B cell (primary cell): Measurements from ENCODE around the gene EEF2KMT. TPM values are rescaled to one million over a fixed set of nuclear protein-coding genes. Genes with fewer than 3 reads are reported as not detected.
"Not testable (repeated sequence)": the region's sequence is repeated elsewhere in the genome, so short reads cannot be mapped to it uniquely, and the experiment has no call there.

Source experiments
- ATAC-seq: fragments of 200-7000 bp; cut with Tn5 transposase; one replicate; pipeline ENCODE4 v1.10.0; 2021; ENCODE audit warnings: low read depth, mild to moderate bottlenecking, moderate number of reproducible peaks, moderate library complexity
- CTCF ChIA-PET: fragments of 350-600 bp; sonication (Branson Sonifier 250); formaldehyde crosslinking; loops from one replicate; lab custom pipeline; 2021; ENCODE audit warnings: antibody characterized with exemption, inconsistent platforms; lab: Charles Lee
- POLR2A ChIA-PET: fragments of 350-600 bp; sonication (Branson Sonifier 250); formaldehyde crosslinking; loops from one replicate; lab custom pipeline; 2021; ENCODE audit warnings: antibody characterized with exemption; lab: Charles Lee
- DNase-seq: peaks from one replicate; pipeline ENCODE4 v3.0.0; 2013
- H2AFZ ChIP-seq: 2 replicates; pipeline ENCODE4 v1.6.1; 2012; ENCODE audit warnings: mild to moderate bottlenecking, low read depth, low read length; ENCODE audit not compliant: insufficient read depth, poor library complexity, severe bottlenecking
- H3K27ac ChIP-seq, 2 donors: 1 replicate in 1 of 2; 2 replicates in 1 of 2; pipeline ENCODE4 v1.5.1; 2012 to 2013; ENCODE audit warnings: low read length in 2 of 2, mild to moderate bottlenecking in 2 of 2, moderate library complexity in 1 of 2
- H3K27me3 ChIP-seq, 4 experiments: fragments of 200-600 bp in 1 of 4; sonication (generic) in 1 of 4; replicated peaks in 1 of 4; 1 replicate in 2 of 4; 2 replicates in 2 of 4; pipeline versions ENCODE4 v1.6.1 to v1.7.0; 2013 to 2016; ENCODE audit warnings: low read length in 3 of 4, mild to moderate bottlenecking in 2 of 4, mixed read lengths in 1 of 4, moderate library complexity in 1 of 4; ENCODE audit not compliant: insufficient read depth in 4 of 4, control insufficient read depth in 3 of 4; ENCODE audit errors: control extremely low read depth in 1 of 4
- H3K36me3 ChIP-seq, 2 experiments: replicated peaks in 1 of 2; 1 replicate in 1 of 2; 2 replicates in 1 of 2; pipeline versions ENCODE4 v1.6.1 to v1.7.1; 2013; ENCODE audit warnings: low read length in 1 of 2; ENCODE audit not compliant: insufficient read depth in 2 of 2, control insufficient read depth in 1 of 2; ENCODE audit errors: control extremely low read depth in 1 of 2, extremely low read depth in 1 of 2
- H3K4me1 ChIP-seq, 2 donors: fragments of 200-600 bp in 1 of 2; sonication (generic) in 1 of 2; 1 replicate in 1 of 2; 2 replicates in 1 of 2; pipeline versions ENCODE4 v1.5.1 to v1.6.1; 2013 to 2017; ENCODE audit warnings: low read length in 2 of 2; ENCODE audit not compliant: control insufficient read depth in 2 of 2, insufficient read depth in 2 of 2
- H3K4me2 ChIP-seq: replicated peaks from 2 replicates; pipeline ENCODE3; 2012; ENCODE audit warnings: mild to moderate bottlenecking, low read depth, low read length; ENCODE audit not compliant: poor library complexity, severe bottlenecking
- H3K4me3 ChIP-seq, 5 experiments: fragments of 200-600 bp in 1 of 5; sonication (generic) in 1 of 5; 1 replicate in 3 of 5; 2 replicates in 2 of 5; pipeline versions ENCODE4 v1.5.1 to v1.7.0; 2011 to 2016; ENCODE audit warnings: low read length in 4 of 5, mild to moderate bottlenecking in 4 of 5, low read depth in 2 of 5, control low read depth in 1 of 5, moderate library complexity in 1 of 5; ENCODE audit not compliant: insufficient read depth in 1 of 5; ENCODE audit errors: control extremely low read depth in 1 of 5, extremely low read depth in 1 of 5
- H3K79me2 ChIP-seq: fragments of 200-600 bp; sonication (generic); one replicate; pipeline ENCODE4 v1.6.0; 2016; ENCODE audit warnings: low read length; ENCODE audit not compliant: control insufficient read depth, insufficient read depth
- H3K9ac ChIP-seq: fragments of 200-600 bp; sonication (generic); 2 replicates; pipeline ENCODE4 v1.6.1; 2017; ENCODE audit warnings: mild to moderate bottlenecking, low read length, moderate library complexity
- H3K9me3 ChIP-seq, 3 donors: one replicate each; pipeline versions ENCODE4 v1.6.1 to v1.7.1; 2013; ENCODE audit warnings: low read length in 2 of 3; ENCODE audit not compliant: control insufficient read depth in 2 of 3, insufficient read depth in 1 of 3; ENCODE audit errors: control extremely low read depth in 1 of 3
- H4K20me1 ChIP-seq: 2 replicates; pipeline ENCODE4 v1.6.0; 2012; ENCODE audit warnings: mild to moderate bottlenecking, low read length; ENCODE audit not compliant: insufficient read depth, control insufficient read depth, poor library complexity, severe bottlenecking
- H3K27ac Mint-ChIP-seq: one replicate; pipeline ENCODE4 v1.8.0; 2021; ENCODE audit warnings: mixed read lengths
- H3K27me3 Mint-ChIP-seq: one replicate; pipeline ENCODE4 v1.8.0; 2021; ENCODE audit warnings: mixed read lengths
- H3K4me1 Mint-ChIP-seq: one replicate; pipeline ENCODE4 v1.8.0; 2021; ENCODE audit warnings: mixed read lengths
- H3K4me3 Mint-ChIP-seq: one replicate; pipeline ENCODE4 v1.8.0; 2021; ENCODE audit warnings: mixed read lengths
- H3K9me3 Mint-ChIP-seq: one replicate; pipeline ENCODE4 v1.8.0; 2022; ENCODE audit warnings: mixed read lengths; ENCODE audit not compliant: insufficient read depth
- WGBS: methylation state at CpG from one replicate; pipeline ENCODE4 v1.1.5; 2013; ENCODE audit warnings: missing lambda C conversion rate; ENCODE audit not compliant: insufficient coverage; 5-methylcytosine and 5-hydroxymethylcytosine counted together
- intact Hi-C: fragments of 100-400 bp; cut with micrococcal nuclease; formaldehyde crosslinking; loops from one replicate; pipeline ENCODE4 v1.10.0; 2022
- polyA plus RNA-seq: library from polyadenylated mRNA; depleted of rRNA; stranded (reverse); fragments of >200 nt; gene quantifications from 2 replicates; pipeline ENCODE4 v1.2.3, GENCODE V29; 2012
- total RNA-seq, 2 donors: library from RNA; stranded (reverse); fragments of 120-200 nt in 1 of 2; gene quantifications; 1 replicate in 1 of 2; 2 replicates in 1 of 2; pipeline versions ENCODE4 v1.2.3 to v1.2.4, GENCODE V29; 2013 to 2022

Gene EEF2KMT
- total and polyA plus RNA-seq, 2 donors (not counting 1 experiment from before 2014, with no cell fraction given): 7.8 to 8.0 TPM

DNA sequence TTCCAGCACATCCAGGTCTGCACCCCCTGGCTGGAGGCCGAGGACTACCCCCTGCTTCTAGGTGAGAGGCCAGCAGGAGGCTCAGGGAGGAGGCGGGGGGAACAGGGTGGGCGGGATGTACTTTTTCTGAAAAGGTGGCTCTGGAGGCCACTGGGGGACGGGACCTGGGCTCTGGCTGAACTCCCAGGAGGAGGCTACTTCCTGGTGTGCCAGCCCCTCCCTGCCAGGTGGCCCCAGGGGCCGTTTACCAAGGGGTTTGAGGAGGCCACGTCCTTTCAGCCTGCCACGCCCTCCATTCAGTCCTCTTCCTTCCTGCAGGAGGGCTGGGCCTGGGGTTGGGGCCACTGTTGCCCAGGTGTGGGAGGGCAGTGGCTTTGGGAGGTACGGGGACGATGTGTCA lies 16.6 kb downstream of the EEF2KMT start:
- POLR2A ChIA-PET, H3K27me3 Mint-ChIP-seq, H3K9me3 ChIP-seq: not testable (repeated sequence)

DNA sequence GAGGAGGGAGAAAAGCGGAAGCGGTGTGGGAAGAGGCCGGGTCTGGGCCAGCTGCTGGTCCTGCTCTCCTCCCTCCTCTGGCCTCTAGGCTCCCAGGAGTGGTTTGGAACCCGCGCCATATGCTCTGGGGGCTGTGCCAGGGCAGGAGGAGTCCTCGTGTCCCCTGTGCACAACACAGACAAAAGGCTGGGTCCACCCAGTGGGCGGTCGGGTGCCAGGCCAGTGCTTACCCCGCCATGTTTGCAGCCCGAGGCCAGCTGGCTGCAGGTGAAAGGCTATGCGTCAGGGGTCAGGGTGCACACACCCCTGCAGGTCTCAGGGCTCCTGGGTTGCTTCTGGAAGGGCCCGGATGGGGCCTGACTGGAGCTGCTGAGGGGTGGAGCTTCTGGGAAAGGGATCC lies 17.1 kb downstream of the EEF2KMT start:
- H3K27ac ChIP-seq, H3K4me3 Mint-ChIP-seq, H4K20me1 ChIP-seq, POLR2A ChIA-PET, H2AFZ ChIP-seq, H3K9me3 Mint-ChIP-seq, H3K9me3 ChIP-seq, CTCF ChIA-PET, H3K4me3 ChIP-seq, ATAC-seq, H3K4me1 Mint-ChIP-seq, H3K79me2 ChIP-seq, H3K4me1 ChIP-seq, intact Hi-C loops, DNase-seq, H3K27me3 Mint-ChIP-seq, H3K27ac Mint-ChIP-seq, H3K27me3 ChIP-seq, H3K4me2 ChIP-seq, H3K9ac ChIP-seq: not testable (repeated sequence)
- 98% methylated on average over 8 of the region's 12 CpGs for whole genome bisulfite sequencing
- H3K36me3 ChIP-seq: peaks cover 0 to 35% of the 10 kb centered on the region in 2 experiments

More for the DNA sequence above, 16.6 kb downstream of the EEF2KMT start:
- intact Hi-C loops, H4K20me1 ChIP-seq, H3K9ac ChIP-seq, H3K27ac Mint-ChIP-seq, H3K9me3 Mint-ChIP-seq, ATAC-seq, H3K79me2 ChIP-seq, H3K27ac ChIP-seq, DNase-seq, H2AFZ ChIP-seq, H3K4me3 Mint-ChIP-seq, H3K27me3 ChIP-seq, H3K4me1 ChIP-seq, H3K4me2 ChIP-seq, H3K4me3 ChIP-seq, H3K4me1 Mint-ChIP-seq: not testable (repeated sequence)
- WGBS: 78% methylated on average over 3 of the region's 9 CpGs
- CTCF ChIA-PET: interaction anchor here (2.1 kb wide), 1 partner anchor 10 kb away, joined by 9 read pairs; no protein-coding TSS in a partner anchor
- H3K36me3 ChIP-seq: peaks cover 0 to 30% of the 10 kb centered on the region in 2 experiments
